Brain microvascular endothelial cell (primary cell): ENCODE results near the gene FBXW5.

Source experiments
- DNase-seq: peaks from one replicate; pipeline ENCODE4 v3.0.0-alpha.2; 2020
- H3K27ac ChIP-seq: fragments of 250-450 bp; sonication (Bioruptor Pico); 2 replicates; pipeline ENCODE4 v1.5.1; 2020; ENCODE audit warnings: mild to moderate bottlenecking, moderate library complexity
- H3K27me3 ChIP-seq: fragments of 250-450 bp; sonication (Bioruptor Pico); replicated peaks from 2 replicates; pipeline ENCODE4 v1.5.1; 2020; ENCODE audit warnings: mild to moderate bottlenecking
- H3K36me3 ChIP-seq: fragments of 250-450 bp; sonication (Bioruptor Pico); replicated peaks from 2 replicates; pipeline ENCODE4 v1.5.1; 2020; ENCODE audit warnings: mild to moderate bottlenecking
- H3K4me3 ChIP-seq: 2 replicates; pipeline ENCODE4 v1.5.1; 2011; ENCODE audit warnings: low read depth, mild to moderate bottlenecking, control low read depth, low read length, moderate library complexity
- in situ Hi-C: cut with HindIII; loops from 2 replicates; pipeline ENCODE4 v1.10.0; 2017; ENCODE audit warnings: low sequenced_read_pairs, low pct_ligation_motif_present
- TF ChIP-seq, protein P1 (sequence below): IDR thresholded peaks from 2 replicates; pipeline ENCODE4 v1.5.1; 2011; ENCODE audit warnings: low read depth, mild to moderate bottlenecking, moderate library complexity, low read length, control low read depth, inconsistent platforms; ENCODE audit errors: missing control alignments

The FBXW5 gene

GRCh38 chr9:136985853-136986252, 41.3 kb upstream of the FBXW5 start:
- H3K27ac ChIP-seq: no peak overlapping the region
- no peak overlapping the region for H3K4me3 ChIP-seq
- H3K36me3 ChIP-seq: no peaks in the 10 kb centered on the region
- in situ Hi-C loops: no loop called here
- peaks cover 23% of the 10 kb centered on the region for H3K27me3 ChIP-seq
- TF ChIP-seq, protein P1, sequence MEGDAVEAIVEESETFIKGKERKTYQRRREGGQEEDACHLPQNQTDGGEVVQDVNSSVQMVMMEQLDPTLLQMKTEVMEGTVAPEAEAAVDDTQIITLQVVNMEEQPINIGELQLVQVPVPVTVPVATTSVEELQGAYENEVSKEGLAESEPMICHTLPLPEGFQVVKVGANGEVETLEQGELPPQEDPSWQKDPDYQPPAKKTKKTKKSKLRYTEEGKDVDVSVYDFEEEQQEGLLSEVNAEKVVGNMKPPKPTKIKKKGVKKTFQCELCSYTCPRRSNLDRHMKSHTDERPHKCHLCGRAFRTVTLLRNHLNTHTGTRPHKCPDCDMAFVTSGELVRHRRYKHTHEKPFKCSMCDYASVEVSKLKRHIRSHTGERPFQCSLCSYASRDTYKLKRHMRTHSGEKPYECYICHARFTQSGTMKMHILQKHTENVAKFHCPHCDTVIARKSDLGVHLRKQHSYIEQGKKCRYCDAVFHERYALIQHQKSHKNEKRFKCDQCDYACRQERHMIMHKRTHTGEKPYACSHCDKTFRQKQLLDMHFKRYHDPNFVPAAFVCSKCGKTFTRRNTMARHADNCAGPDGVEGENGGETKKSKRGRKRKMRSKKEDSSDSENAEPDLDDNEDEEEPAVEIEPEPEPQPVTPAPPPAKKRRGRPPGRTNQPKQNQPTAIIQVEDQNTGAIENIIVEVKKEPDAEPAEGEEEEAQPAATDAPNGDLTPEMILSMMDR: no peak
- DNase-seq: no peak

- TF ChIP-seq, protein P1: no peak
- Histone ChIP-seq H3K27me3 (peaks cover 23% of the 10 kb centered on the region), H3K4me3 (no peak overlapping the region), H3K27ac (no peak overlapping the region), H3K36me3 (no peaks in the 10 kb centered on the region)
- in situ Hi-C loops: no loop called here
- no peak for DNase-seq
These were observed 40.6 kb upstream of the FBXW5 start for GRCh38 chr9:136985027-136985602.

GRCh38 chr9:136984464-136985026, 40.0 kb upstream of the FBXW5 start:
- no peak overlapping the region for H3K4me3 ChIP-seq
- H3K27me3 ChIP-seq: peaks cover 23% of the 10 kb centered on the region
- in situ Hi-C loops: no loop called here

DNA sequence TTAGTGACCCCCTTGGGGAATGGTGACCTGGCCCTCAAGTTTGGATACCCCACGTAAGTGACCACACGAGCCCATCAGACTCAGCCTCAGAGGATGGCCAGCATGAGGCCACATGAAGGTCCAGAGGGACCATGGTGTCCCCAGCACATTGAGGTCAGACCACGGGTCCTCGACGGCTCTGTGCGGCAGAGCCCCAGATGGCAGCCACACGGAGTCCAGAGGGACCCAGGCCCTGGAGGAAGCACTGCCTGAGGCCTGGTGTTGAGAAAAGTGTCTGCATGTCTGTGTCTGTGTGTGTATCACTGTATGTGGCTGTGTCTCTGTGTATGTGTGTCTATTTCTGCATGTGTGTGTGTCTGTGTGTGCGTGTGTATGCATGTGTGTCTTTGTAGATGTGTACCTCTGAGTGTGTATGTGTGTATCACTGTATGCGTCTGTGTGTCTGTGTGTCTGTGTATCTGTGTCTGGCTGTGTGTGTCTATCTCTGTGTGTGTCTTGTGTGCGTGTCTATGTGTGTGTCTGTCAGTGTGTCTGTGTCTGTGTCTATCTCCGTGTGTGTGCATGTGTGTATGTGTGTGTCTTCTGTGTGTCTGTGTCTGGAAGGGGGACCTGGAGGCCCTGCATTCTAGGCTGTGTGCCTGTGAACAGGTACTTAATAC, 39.2 kb upstream of the FBXW5 start:
- DNase-seq: no peak
- in situ Hi-C loops: no loop called here
- H3K27me3 ChIP-seq: peaks cover 23% of the 10 kb centered on the region

More at GRCh38 chr9:136984464-136985026, 40.0 kb upstream of the FBXW5 start:
- no peaks in the 10 kb centered on the region for H3K36me3 ChIP-seq
- H3K27ac ChIP-seq: no peak overlapping the region
- DNase-seq: no peak
- TF ChIP-seq, protein P1: no peak

DNA sequence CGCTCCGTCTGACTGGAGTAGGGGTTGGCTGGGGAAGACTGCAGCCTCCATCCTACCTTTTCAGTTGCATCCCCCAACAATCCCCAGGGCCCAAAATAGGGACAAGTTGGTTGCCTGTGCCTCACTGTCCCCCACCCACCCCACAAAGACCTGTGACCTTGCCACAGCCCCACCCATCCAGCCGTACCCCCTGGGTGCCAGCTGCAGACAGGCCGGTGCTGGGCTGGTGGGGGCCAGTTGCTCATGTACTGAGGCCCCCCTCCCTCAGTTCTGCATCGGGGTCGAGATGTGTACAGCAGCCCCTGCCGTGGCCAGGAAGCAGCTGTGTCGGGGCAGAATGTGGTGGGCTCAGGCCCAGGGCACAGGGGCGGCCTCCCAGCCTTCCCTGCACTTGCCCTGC, 38.6 kb upstream of the FBXW5 start:
- no peak overlapping the region for H3K27ac ChIP-seq
- TF ChIP-seq, protein P1: no peak
- no peak overlapping the region for H3K4me3 ChIP-seq
- in situ Hi-C loops: no loop called here
- H3K27me3 ChIP-seq: peaks cover 23% of the 10 kb centered on the region
- DNase-seq: no peak
- H3K36me3 ChIP-seq: no peaks in the 10 kb centered on the region

More for the DNA sequence above, 39.2 kb upstream of the FBXW5 start:
- H3K36me3 ChIP-seq: no peaks in the 10 kb centered on the region
- H3K4me3 ChIP-seq: no peak overlapping the region
- TF ChIP-seq, protein P1: no peak
- no peak overlapping the region for H3K27ac ChIP-seq
